Testis (tissue), 2 donors: ENCODE results near the gene NFIB.

ENCODE experiments used
- CTCF ChIP-seq, 3 experiments: fragments of 450-650 bp in 2 of 3; fragments of 200-600 bp in 1 of 3; sonication (generic) in 1 of 3; IDR thresholded peaks; one replicate each; pipeline ENCODE4 v1.5.1; 2016 to 2019; ENCODE audit warnings: antibody characterized with exemption in 3 of 3, mild to moderate bottlenecking in 2 of 3, moderate library complexity in 1 of 3
- POLR2A ChIP-seq: fragments of 450-650 bp; IDR thresholded peaks from one replicate; pipeline ENCODE4 v1.6.1; 2017; ENCODE audit warnings: antibody characterized with exemption, mild to moderate bottlenecking, moderate library complexity

GRCh38 chr9:14092344-14092743 lies 221.6 kb downstream of the NFIB start:
- no peak for TF ChIP-seq CTCF (IDR thresholded peaks at IDR 0.05)
- no peak for TF ChIP-seq POLR2A
